Mesenteric fat pad (tissue), 1 donor: ENCODE results near the gene NR1I3. TPM values are rescaled to one million over a fixed set of nuclear protein-coding genes. Genes with fewer than 3 reads are reported as not detected.
"Not testable (repeated sequence)": the region's sequence is repeated elsewhere in the genome, so short reads cannot be mapped to it uniquely, and the experiment has no call there.

ENCODE experiments used
- DNase-seq: peaks from one replicate; pipeline ENCODE4 v3.0.0-alpha.2; 2020; ENCODE audit warnings: low spot score
- long read RNA-seq: library from polyadenylated mRNA; unstranded; transcript quantifications from one replicate; pipeline ENCODE4 v2.0.0, GENCODE V29; 2020
- total RNA-seq: library from RNA; stranded (reverse); fragmentation: NEBNext Ultra II Directional; extraction: Animal tissue kit (Norgen Biotek cat#: 25700); gene quantifications from one replicate; pipeline ENCODE4 v1.2.1, GENCODE V29; 2021
- donor health status: DM: yes; HTN: yes; CAD: no.

Gene NR1I3, protein sequence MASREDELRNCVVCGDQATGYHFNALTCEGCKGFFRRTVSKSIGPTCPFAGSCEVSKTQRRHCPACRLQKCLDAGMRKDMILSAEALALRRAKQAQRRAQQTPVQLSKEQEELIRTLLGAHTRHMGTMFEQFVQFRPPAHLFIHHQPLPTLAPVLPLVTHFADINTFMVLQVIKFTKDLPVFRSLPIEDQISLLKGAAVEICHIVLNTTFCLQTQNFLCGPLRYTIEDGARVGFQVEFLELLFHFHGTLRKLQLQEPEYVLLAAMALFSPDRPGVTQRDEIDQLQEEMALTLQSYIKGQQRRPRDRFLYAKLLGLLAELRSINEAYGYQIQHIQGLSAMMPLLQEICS
- not detected for total RNA-seq
- long read RNA-seq, result 0 reads

DNA sequence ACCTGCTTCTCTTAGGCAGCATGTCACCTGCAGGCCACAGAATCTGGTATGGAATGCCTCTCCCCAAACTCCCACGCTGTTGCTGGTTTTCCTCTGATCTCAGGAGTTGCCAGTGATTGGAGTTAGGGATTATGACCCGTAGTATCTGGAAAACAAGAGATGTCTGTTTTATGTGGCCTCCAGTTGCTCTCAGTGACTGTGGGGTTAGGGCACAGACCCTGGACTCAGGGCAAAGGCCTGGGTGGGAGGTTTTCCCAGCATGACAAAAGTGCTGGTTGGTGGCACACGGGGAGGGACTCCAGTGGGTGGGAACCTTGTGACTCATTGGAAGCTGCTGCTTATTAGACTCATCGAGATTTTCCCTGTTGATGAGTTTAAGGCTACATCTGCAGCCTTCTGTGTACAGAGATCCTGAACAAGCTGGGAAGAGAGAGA lies at the start of gene NR1I3:
TSS of gene NR1I3 (minus strand) at position 165 of the 435 bp plus-strand sequence. CDS start 1,638 bp downstream, outside the sequence.
- no peak for DNase-seq

- no peak for DNase-seq
Observed at GRCh38 chr1:161287482-161288054, 49.6 kb upstream of the NR1I3 start.

DNA sequence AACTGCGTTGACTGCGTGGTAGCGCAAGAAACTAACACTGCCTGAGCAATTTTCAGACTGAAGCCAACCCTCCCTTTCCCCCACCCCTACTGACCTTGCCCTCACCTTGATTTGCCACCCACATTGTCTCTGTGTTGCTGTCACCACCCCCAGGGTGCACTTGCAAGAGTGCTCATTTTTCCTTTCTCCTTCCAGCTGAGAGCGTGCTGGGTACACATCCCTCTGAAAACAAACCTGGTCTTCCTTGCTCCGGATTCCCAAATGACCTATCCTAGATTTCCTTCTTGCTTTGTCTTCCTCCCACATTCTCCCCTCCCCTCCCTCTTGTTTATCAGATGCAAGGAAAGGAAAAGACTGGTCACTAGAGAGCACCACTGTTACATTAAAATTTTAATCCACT lies 47.5 kb upstream of the NR1I3 start:
- DNase-seq, result no peak

GRCh38 chr1:161285113-161285512 lies 47.1 kb upstream of the NR1I3 start:
- no peak for DNase-seq

- no peak for DNase-seq
Observed at GRCh38 chr1:161282991-161283390, 45.0 kb upstream of the NR1I3 start.

- DNase-seq, result no peak
Observed at GRCh38 chr1:161274874-161275273, 36.9 kb upstream of the NR1I3 start.

DNA sequence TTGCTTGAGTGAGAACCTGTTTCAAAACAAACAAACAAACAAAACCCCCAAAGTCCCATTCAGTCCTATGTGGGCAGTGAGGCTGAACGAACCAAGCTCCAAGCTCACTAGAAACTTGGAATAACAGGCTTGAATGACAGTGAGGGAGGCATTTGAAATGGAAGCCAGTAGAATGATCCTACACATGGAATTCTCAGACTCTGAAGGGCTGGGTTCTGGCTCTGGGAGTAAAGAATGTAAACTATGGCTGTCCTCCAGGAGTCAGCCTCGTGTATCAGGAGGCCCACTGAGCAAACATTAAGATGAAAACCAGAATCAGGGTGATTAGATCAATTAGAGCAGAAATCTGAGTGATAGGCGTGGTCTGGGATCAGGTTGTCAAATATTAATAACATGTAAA lies 35.4 kb upstream of the NR1I3 start:
- DNase-seq, result no peak

DNA sequence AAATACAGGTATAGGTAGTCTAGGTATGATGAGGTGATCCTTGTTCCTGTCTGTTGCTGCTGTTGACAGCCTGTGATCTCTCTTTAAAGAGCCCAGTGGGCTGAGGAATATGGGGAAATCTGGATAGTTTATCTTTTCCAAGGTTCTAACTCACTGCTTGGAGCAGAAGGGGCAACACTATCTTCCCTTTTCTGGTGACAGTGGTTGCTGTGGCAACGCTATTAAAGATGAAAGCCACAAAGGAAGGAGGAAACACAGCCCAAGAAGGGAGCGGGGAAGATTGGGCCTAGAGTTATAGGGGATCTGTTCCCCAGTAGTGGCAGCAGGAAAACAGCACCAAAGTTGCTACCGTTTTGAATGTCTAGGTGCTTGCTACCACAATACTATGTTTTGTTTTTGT lies 29.3 kb upstream of the NR1I3 start:
- DNase-seq, result no peak

DNA sequence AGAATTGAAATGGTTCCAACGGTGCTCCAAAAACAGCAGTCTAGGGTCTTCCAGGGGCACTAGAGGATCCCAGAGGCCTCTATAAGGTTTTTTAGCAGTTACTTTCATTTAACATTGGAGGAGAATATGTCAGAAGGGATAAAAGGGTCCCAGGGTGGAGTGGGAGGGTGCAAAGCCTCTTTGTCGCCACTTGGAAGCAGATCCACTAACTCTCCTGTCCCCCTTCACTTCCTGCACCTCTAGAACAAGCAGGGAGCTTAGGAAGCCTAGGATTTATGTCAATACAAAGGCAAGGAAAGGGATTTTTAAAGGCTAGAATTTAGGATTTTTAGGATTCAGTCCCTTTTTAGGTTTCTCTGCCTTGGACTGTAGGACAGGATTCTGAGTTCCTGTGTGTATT lies 28.8 kb upstream of the NR1I3 start:
- no peak for DNase-seq

- no peak for DNase-seq
Observed at GRCh38 chr1:161266202-161266601, 28.2 kb upstream of the NR1I3 start.

- DNase-seq, result no peak
Observed at GRCh38 chr1:161265305-161265704, 27.3 kb upstream of the NR1I3 start.

- no peak for DNase-seq
Observed at GRCh38 chr1:161261261-161262235, 23.5 kb upstream of the NR1I3 start.

DNA sequence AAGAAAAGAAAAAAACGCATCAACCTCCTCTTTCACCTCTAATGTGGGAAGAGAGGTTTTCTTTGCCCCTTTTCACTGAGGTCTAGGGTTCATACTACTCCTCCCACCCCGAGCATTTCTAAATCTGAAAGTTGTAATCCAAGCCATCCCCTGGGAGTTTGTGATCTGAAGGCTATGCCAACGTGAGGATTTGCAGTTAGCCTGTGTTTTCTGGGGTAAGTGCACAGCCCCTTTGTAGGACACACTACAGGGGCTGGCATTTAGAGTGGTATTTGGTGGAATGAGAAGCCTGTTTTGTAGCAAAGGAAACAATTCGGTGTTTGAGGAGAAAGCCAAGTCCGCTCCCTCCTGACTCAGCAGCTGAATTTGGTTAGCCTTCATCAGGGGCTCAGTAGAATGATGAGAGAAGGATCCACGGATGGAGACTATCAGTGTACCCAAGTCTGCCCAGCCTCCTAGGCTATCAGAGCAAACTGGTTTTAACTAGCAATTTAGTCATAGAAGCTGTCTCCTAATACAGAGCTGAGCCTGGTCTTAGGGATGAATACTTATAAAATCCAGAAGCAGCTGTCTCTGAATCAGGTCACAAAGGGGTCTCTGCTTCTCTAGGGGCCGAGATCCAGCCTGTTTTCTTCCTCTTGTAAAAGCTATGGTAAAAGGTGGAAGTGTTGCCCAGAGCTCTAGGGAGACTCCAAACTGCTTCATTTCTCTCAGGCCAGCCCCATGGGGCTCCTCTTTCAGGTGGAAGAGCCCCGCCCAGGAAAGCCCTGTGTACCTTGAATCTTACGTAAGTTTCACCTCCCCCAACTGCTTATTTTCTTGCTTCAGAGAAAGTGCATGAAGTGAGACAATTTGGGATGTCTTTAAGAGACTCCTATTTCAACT lies 22.6 kb upstream of the NR1I3 start:
- no peak for DNase-seq

- DNase-seq, result no peak
Observed at GRCh38 chr1:161259765-161260164, 21.8 kb upstream of the NR1I3 start.

- no peak for DNase-seq
Observed at GRCh38 chr1:161259345-161259702, 21.3 kb upstream of the NR1I3 start.

DNA sequence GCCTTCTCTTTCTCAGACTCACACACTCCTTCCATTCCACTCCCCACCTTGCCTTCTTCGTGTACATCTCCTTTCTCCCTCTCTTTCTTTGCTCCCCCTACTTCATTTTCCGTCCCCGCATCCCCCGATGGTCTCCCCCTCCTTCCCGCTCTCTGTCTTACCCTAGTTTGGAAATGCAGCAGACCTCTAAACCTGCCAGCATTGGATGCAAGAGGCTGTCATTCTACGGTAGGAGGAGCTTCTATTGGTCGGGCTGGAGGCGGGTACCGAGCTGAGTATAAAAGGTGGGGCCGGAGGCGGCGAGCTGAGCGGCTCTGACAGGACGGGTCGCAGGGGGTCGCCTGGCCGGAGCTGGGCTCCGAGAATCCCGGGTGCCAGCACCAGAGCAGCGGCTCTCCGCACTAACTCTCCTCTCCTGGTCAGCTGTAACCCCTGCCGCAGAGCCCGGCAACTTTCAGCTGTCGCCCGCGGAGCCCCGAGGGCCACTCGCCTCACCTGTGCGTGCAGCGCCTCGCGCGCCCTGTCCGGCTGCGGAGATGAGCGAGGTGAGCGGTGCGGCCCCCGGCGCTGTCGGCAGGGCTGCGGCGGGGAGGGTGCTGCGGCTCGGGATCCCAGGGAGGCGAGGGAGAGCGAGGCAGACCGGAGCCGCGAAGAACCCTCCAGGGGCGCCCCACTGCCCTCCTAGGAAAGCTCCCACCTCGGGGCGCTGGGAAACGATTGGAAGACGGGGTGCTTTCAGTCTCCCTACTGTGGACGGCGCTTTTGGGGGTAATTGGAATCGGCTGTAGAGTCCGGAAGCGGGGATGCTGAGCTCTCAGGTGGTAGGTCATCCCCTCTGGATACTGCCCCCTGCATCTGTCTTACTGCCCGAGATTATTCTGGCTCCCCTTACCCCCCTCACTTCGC lies 20.7 kb upstream of the NR1I3 start, which contains the start of gene PCP4L1:
TSS of gene PCP4L1 (plus strand) at position 307 of the 906 bp plus-strand sequence. CDS start at position 537, 230 bp downstream.
- DNase-seq, result no peak

DNA sequence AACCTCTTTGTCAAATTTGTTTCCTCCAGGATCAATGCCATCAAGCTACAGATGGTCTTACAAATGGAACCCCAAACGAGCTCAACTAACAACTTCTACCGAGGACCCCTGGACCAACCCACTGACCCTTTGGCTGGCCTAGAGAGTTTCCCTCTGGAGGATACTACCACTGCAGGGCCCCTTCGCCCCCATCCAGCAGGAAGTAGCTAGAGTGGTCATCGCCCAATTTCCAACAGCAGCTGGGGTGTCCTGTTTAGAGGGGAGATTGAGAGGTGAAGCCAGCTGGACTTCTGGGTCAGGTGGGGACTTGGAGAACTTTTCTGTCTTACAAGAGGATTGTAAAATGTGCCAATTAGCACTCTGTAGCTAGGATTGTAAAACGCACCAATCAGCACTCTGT lies 19.1 kb upstream of the NR1I3 start:
- DNase-seq, result not testable (repeated sequence)

- not testable (repeated sequence) for DNase-seq
Observed at GRCh38 chr1:161255955-161256520, 18.0 kb upstream of the NR1I3 start.

DNA sequence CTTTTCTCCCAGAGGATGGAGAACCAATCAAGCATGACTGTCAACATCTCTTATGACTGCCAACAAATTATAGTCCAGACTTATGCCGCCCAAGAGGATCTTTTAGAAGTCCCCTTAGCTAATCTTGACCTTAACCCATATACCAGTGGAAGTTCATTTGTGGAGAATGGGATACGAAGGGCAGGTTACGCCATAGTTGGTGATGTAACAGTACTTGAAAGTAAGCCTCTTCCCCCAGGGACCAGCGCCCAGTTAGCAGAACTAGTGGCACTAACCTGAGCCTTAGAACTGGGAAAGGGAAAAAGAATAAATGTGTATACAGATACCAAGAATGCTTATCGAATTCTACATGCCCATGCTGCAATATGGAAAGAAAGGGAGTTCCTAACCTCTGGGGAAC lies 17.3 kb upstream of the NR1I3 start:
- not testable (repeated sequence) for DNase-seq
